Thyroid gland (tissue), 4 donors: Measurements from ENCODE around the gene PDPK1.
"Not testable (repeated sequence)": the region's sequence is repeated elsewhere in the genome, so short reads cannot be mapped to it uniquely, and the experiment has no call there.

ENCODE experiments used
- POLR2A ChIP-seq, 2 donors: fragments of 450-650 bp; IDR thresholded peaks; one replicate each; pipeline ENCODE4 v1.6.1; 2017; ENCODE audit warnings: antibody characterized with exemption in 2 of 2, mild to moderate bottlenecking in 2 of 2, moderate library complexity in 1 of 2
- TF ChIP-seq, protein P1 (sequence below), 6 experiments: fragments of 200-600 bp in 3 of 6; fragments of 450-650 bp in 3 of 6; sonication (generic) in 3 of 6; IDR thresholded peaks; one replicate each; pipeline ENCODE4 v1.5.1; 2016 to 2019; ENCODE audit warnings: antibody characterized with exemption in 6 of 6, mild to moderate bottlenecking in 2 of 6, inconsistent platforms in 1 of 6, moderate library complexity in 1 of 6

DNA sequence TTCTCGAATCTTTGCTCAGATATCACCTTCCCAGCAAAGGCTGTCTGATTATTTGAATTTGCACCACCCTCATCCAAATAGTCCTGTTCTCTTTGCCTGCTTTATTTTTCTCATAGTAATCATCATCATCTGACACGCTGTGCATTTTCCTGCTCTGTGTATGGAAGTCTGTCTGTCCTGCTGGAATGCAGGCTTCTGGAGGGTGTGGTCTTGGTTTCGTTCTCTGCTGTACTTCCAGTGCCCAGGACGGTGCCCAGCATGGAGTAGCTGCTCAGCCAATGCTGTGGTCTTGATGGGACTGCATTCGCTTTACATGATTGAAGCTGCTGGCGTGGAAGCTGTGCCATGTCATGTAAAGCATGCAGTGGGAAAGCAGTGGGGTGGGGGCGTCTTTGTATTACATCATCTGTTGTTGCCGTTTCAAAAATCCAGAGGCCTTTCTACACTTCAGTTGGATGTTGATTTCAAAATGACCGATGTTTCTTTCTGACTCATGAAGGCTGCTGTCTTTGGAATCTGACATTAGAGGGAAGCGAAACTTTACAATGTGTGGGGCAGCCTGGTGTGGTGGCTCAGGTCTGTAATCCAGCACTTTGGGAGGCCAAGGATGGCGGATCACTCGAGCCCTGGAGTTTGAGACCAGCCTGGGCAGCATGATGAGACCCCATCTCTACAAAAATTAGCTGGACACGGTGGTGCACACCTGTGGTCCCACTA lies 17.0 kb downstream of the PDPK1 start:
- TF ChIP-seq, protein P1, sequence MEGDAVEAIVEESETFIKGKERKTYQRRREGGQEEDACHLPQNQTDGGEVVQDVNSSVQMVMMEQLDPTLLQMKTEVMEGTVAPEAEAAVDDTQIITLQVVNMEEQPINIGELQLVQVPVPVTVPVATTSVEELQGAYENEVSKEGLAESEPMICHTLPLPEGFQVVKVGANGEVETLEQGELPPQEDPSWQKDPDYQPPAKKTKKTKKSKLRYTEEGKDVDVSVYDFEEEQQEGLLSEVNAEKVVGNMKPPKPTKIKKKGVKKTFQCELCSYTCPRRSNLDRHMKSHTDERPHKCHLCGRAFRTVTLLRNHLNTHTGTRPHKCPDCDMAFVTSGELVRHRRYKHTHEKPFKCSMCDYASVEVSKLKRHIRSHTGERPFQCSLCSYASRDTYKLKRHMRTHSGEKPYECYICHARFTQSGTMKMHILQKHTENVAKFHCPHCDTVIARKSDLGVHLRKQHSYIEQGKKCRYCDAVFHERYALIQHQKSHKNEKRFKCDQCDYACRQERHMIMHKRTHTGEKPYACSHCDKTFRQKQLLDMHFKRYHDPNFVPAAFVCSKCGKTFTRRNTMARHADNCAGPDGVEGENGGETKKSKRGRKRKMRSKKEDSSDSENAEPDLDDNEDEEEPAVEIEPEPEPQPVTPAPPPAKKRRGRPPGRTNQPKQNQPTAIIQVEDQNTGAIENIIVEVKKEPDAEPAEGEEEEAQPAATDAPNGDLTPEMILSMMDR (IDR thresholded peaks at IDR 0.05): not testable (repeated sequence)
- TF ChIP-seq POLR2A (IDR thresholded peaks at IDR 0.05): not testable (repeated sequence)
